ENCODE results near the gene CRB3. TPM values are rescaled to one million over a fixed set of nuclear protein-coding genes. Genes with fewer than 3 reads are reported as not detected.

The CRB3 gene
- total RNA-seq, 1 experiment from 2014 or later = 53.9 TPM

DNA sequence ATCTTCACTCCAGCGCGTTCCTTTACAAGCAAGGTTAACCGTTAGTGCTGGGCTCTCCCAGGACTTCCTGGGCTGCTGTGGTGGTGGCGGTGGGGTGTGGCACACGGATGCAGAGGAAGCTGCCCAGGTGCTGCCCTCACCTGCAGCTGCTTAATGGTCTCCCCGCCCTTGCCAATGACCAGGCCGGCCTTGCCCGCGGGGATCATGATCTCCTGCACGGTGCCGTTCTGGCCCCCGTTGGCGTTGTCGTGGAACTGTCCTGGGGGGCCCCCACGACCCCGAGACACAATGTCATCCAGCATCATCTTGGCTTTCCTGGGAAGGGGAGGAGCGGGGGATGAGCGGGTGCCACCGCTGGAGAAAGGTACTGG, 45.5 kb upstream of the CRB3 start:
- Histone ChIP-seq H3K4me1 (peaks cover 8% of the 10 kb centered on the region), H3K36me3 (ENCODE audit: control insufficient read depth, insufficient read depth, low read length) (peaks cover 7% of the 10 kb centered on the region), H3K27me3 (replicated peaks; ENCODE audit: control insufficient read depth, insufficient read depth, low read length) (no peaks in the 10 kb centered on the region), H3K9me3 (no peaks in the 10 kb centered on the region), H3K4me3 (ENCODE audit: low read depth, low read length) (no peak overlapping the region)
- peaks cover 5% of the 10 kb centered on the region for H3K4me1 Mint-ChIP-seq (ENCODE audit: low read depth, unreplicated experiment)
- CTCF ChIA-PET = no interaction called here
- DNase-seq = no peak
- no TSS peak for BruUV-seq (replicated peaks)
- no peaks in the 10 kb centered on the region for H3K27me3 Mint-ChIP-seq (ENCODE audit: insufficient read depth, unreplicated experiment)
- POLR2A ChIA-PET = no interaction called here
- no peak overlapping the region for H3K4me3 Mint-ChIP-seq (ENCODE audit: unreplicated experiment)
- no peaks in the 10 kb centered on the region for H3K9me3 Mint-ChIP-seq (ENCODE audit: unreplicated experiment)
- no peak overlapping the region for H3K27ac Mint-ChIP-seq (ENCODE audit: unreplicated experiment)
- H3K36me3 Mint-ChIP-seq (ENCODE audit: insufficient read depth, unreplicated experiment) = peaks cover 94% of the 10 kb centered on the region
- intact Hi-C loops (cut with micrococcal nuclease; ENCODE audit: unreplicated experiment) = no loop called here
- TF ChIP-seq, protein P1, sequence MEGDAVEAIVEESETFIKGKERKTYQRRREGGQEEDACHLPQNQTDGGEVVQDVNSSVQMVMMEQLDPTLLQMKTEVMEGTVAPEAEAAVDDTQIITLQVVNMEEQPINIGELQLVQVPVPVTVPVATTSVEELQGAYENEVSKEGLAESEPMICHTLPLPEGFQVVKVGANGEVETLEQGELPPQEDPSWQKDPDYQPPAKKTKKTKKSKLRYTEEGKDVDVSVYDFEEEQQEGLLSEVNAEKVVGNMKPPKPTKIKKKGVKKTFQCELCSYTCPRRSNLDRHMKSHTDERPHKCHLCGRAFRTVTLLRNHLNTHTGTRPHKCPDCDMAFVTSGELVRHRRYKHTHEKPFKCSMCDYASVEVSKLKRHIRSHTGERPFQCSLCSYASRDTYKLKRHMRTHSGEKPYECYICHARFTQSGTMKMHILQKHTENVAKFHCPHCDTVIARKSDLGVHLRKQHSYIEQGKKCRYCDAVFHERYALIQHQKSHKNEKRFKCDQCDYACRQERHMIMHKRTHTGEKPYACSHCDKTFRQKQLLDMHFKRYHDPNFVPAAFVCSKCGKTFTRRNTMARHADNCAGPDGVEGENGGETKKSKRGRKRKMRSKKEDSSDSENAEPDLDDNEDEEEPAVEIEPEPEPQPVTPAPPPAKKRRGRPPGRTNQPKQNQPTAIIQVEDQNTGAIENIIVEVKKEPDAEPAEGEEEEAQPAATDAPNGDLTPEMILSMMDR (IDR thresholded peaks at IDR 0.05; ENCODE audit: insufficient read depth in 1 of 2, low read depth in 1 of 2, low read length in 1 of 2, severe bottlenecking in 1 of 2, unreplicated experiment in 1 of 2) = no peak

DNA sequence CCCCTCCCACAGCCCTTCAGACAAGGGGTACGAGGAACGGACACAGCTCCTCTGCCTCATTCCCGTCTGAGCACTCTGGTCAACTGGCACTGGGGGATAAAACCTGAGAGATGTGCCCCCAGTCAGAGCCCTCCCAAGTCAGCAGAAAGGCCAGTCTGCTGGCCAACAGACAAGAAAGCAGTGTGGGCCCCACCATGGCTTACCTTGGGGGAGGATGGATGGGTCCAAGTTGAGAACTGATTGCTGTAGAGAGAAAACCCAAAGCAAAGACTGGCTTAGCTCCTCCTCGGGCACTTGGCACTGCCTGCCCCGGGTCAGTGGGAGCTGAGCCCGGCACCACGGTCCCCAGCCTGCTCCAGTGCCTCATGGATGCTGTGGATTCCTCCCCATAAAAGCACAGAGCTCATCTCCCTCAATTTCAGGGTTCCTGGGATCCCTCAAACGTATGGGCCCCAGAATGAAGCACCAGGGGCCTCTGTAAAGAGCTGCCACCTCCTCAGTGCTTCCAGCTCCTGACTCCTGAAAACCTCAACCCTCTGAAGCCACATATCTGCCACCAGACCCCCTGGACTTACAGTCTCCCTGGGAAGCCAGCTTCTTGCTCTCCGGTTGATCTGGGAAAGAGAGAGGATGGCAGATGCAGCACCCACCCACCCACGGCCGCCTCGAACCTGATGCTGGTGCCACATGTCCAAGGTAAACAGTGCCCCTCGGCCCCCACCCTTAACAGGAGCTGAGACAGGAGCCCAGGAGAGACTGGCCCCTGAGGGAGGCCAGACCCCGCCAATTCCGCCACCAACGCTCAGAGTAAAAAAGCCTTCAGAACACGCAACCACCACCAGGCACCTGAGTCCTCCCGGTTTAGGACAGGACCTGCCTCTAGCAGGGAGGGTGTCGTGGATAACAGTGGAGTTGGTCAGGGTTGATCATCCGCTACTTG, 42.7 kb upstream of the CRB3 start:
- Histone ChIP-seq H3K4me3 (ENCODE audit: low read depth, low read length) (no peak overlapping the region), H3K9me3 (no peaks in the 10 kb centered on the region), H3K4me1 (peaks cover 18% of the 10 kb centered on the region), H3K36me3 (ENCODE audit: control insufficient read depth, insufficient read depth, low read length) (peaks cover 5% of the 10 kb centered on the region), H3K27me3 (replicated peaks; ENCODE audit: control insufficient read depth, insufficient read depth, low read length) (no peaks in the 10 kb centered on the region)
- ChIA-PET CTCF (no interaction called here), POLR2A (no interaction called here)
- Mint-ChIP-seq H3K9me3 (ENCODE audit: unreplicated experiment) (no peaks in the 10 kb centered on the region), H3K4me3 (ENCODE audit: unreplicated experiment) (no peak overlapping the region), H3K27ac (ENCODE audit: unreplicated experiment) (no peak overlapping the region), H3K36me3 (ENCODE audit: insufficient read depth, unreplicated experiment) (peaks cover 81% of the 10 kb centered on the region), H3K27me3 (ENCODE audit: insufficient read depth, unreplicated experiment) (no peaks in the 10 kb centered on the region), H3K4me1 (ENCODE audit: low read depth, unreplicated experiment) (peaks cover 2% of the 10 kb centered on the region)
- no peak for DNase-seq
- BruUV-seq (replicated peaks) = no TSS peak
- TF ChIP-seq, protein P1 (IDR thresholded peaks at IDR 0.05; ENCODE audit: insufficient read depth in 1 of 2, low read depth in 1 of 2, low read length in 1 of 2, severe bottlenecking in 1 of 2, unreplicated experiment in 1 of 2) = no peak
- intact Hi-C loops (cut with micrococcal nuclease; ENCODE audit: unreplicated experiment) = loop anchor here (10.0 kb wide), 1 partner anchor 147 kb away; the partner anchor contains the start of gene MLLT1

DNA sequence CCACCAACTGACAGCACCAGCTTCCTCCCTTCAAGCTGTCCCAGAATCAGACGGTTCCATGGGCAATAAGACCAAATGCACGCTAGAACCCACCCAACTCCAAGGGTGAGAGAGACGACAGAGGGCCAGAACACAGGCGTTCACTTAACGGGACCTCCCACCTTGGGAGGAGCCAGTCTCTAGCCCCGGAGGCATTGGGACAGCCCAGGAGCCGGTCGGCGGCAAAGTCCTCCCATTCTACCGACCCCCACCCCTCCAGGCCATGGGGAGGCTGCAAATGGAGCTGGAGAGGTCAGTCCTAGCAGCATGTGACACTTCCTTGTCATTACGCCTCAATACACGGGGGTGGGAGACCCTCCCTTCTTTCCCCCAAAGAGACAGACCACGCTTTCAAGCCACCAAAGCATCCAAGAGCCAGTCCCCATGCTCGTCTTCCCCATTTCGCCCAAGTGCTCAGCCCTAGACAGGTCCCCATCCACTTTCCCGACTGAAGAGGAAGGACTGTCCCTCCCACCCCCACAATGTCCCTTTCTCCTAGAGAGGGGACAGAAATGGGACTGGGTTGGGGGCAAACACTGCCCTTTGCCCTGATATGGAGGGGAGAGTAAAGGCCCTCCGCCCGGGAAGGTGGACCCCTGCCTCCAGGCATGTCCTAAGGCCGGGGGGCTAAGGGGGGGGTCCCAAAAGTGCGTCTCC, 40.4 kb upstream of the CRB3 start:
- DNase-seq = peak in 1 of 2 experiments; percentile 64
- Histone ChIP-seq H3K4me1 (peaks cover 20% of the 10 kb centered on the region), H3K27me3 (replicated peaks; ENCODE audit: control insufficient read depth, insufficient read depth, low read length) (no peaks in the 10 kb centered on the region), H3K36me3 (ENCODE audit: control insufficient read depth, insufficient read depth, low read length) (peaks cover 2% of the 10 kb centered on the region), H3K9me3 (no peaks in the 10 kb centered on the region), H3K4me3 (ENCODE audit: low read depth, low read length) (peak overlapping the region; percentile 92)
- TF ChIP-seq, protein P1 (IDR thresholded peaks at IDR 0.05; ENCODE audit: insufficient read depth in 1 of 2, low read depth in 1 of 2, low read length in 1 of 2, severe bottlenecking in 1 of 2, unreplicated experiment in 1 of 2) = no peak
- TSS peak; percentile 35 for BruUV-seq (replicated peaks)
- Mint-ChIP-seq H3K4me3 (ENCODE audit: unreplicated experiment) (peak overlapping the region; percentile 96), H3K4me1 (ENCODE audit: low read depth, unreplicated experiment) (peaks cover 6% of the 10 kb centered on the region), H3K27ac (ENCODE audit: unreplicated experiment) (peak overlapping the region; percentile 50), H3K27me3 (ENCODE audit: insufficient read depth, unreplicated experiment) (no peaks in the 10 kb centered on the region), H3K9me3 (ENCODE audit: unreplicated experiment) (no peaks in the 10 kb centered on the region), H3K36me3 (ENCODE audit: insufficient read depth, unreplicated experiment) (peaks cover 58% of the 10 kb centered on the region)
- ChIA-PET CTCF (no interaction called here), POLR2A (no interaction called here)
- intact Hi-C loops (cut with micrococcal nuclease; ENCODE audit: unreplicated experiment) = loop anchor here (2.0 to 10.0 kb wide), 2 partner anchors 41 to 149 kb away; partner anchors contain the start of genes CRB3 and MLLT1

All from Caco-2 (cell line).